GM12891 (cell line): ENCODE data around the gene AP2M1.

Experiments
- DNase-seq: peaks from one replicate; pipeline ENCODE4 v3.0.0; 2011; ENCODE audit warnings: low spot score; ENCODE audit not compliant: insufficient read length
- FAIRE-seq: peaks from 2 replicates; lab custom pipeline; 2011; peaks lifted over from hg19 to GRCh38; lab: Jason Lieb, UNC
- PAX5 ChIP-seq: IDR thresholded peaks from 2 replicates; pipeline ENCODE4 v1.6.1; 2011; ENCODE audit warnings: low read length, moderate library complexity, mild to moderate bottlenecking; ENCODE audit not compliant: insufficient read depth, severe bottlenecking
- POLR2A ChIP-seq: IDR thresholded peaks from 2 replicates; pipeline ENCODE4 v1.6.1; 2011; ENCODE audit warnings: low read depth, low read length, control low read depth
- POLR2AphosphoS5 ChIP-seq: IDR thresholded peaks from 2 replicates; pipeline ENCODE4 v1.6.1; 2011; ENCODE audit warnings: low read depth, low read length, control low read depth
- POU2F2 ChIP-seq: IDR thresholded peaks from 2 replicates; pipeline ENCODE4 v1.6.1; 2011; ENCODE audit warnings: low read depth, mild to moderate bottlenecking, control low read depth, low read length, moderate library complexity
- SPI1 ChIP-seq: IDR thresholded peaks from 2 replicates; pipeline ENCODE4 v1.6.1; 2011; ENCODE audit warnings: low read depth, low read length, control low read depth
- TAF1 ChIP-seq: IDR thresholded peaks from 2 replicates; pipeline ENCODE4 v1.6.1; 2011; ENCODE audit warnings: low read depth, low read length, control low read depth

AP2M1 gene

GRCh38 chr3:184186184-184186901, 11.7 kb downstream of the AP2M1 start, which contains the start of gene ABCF3:
Gene ABCF3 (plus strand): TSS chr3:184186199. CDS start chr3:184186208, 9 bp downstream.
- FAIRE-seq (no peak), DNase-seq (no peak)
- TF ChIP-seq POLR2A = peak; percentile 76; the same call in 1 of the 2 replicates
- TF ChIP-seq POU2F2 = no peak
- peak; percentile 65; the same call in 1 of the 2 replicates for TF ChIP-seq POLR2AphosphoS5
- no peak for TF ChIP-seq PAX5
- no peak for TF ChIP-seq SPI1
- peak; percentile 91 for TF ChIP-seq TAF1

- DNase-seq = no peak
- no peak for TF ChIP-seq POLR2A
- TF ChIP-seq TAF1 = no peak
- TF ChIP-seq POLR2AphosphoS5 = no peak
- no peak for TF ChIP-seq PAX5
- no peak for TF ChIP-seq POU2F2
- TF ChIP-seq SPI1 = no peak
- no peak for FAIRE-seq
These were observed 12.2 kb downstream of the AP2M1 start for GRCh38 chr3:184186902-184187207.

GRCh38 chr3:184188080-184188479, 13.4 kb downstream of the AP2M1 start:
- DNase-seq (no peak), FAIRE-seq (no peak)
- no peak for TF ChIP-seq PAX5
- no peak for TF ChIP-seq POLR2AphosphoS5
- no peak for TF ChIP-seq POU2F2
- TF ChIP-seq SPI1 = no peak
- no peak for TF ChIP-seq TAF1
- TF ChIP-seq POLR2A = no peak

GRCh38 chr3:184189421-184189820, 14.8 kb downstream of the AP2M1 start:
- FAIRE-seq (no peak), DNase-seq (no peak)
- no peak for TF ChIP-seq SPI1
- no peak for TF ChIP-seq POLR2A
- TF ChIP-seq PAX5 = no peak
- no peak for TF ChIP-seq POU2F2
- TF ChIP-seq POLR2AphosphoS5 = no peak

GRCh38 chr3:184192889-184193288, 18.2 kb downstream of the AP2M1 start:
- TF ChIP-seq SPI1 = no peak
- TF ChIP-seq POU2F2 = no peak
- no peak for TF ChIP-seq PAX5
- TF ChIP-seq POLR2A = no peak
- no peak for TF ChIP-seq POLR2AphosphoS5
- TF ChIP-seq TAF1 = no peak
- no peak for FAIRE-seq
- no peak for DNase-seq

GRCh38 chr3:184193991-184194539, 19.4 kb downstream of the AP2M1 start:
- TF ChIP-seq SPI1 (no peak), PAX5 (no peak), POLR2AphosphoS5 (no peak), POLR2A (no peak), POU2F2 (no peak), TAF1 (no peak)
- FAIRE-seq = no peak
- DNase-seq = no peak

- TF ChIP-seq POU2F2 = no peak
- no peak for TF ChIP-seq POLR2A
- TF ChIP-seq SPI1 = no peak
- TF ChIP-seq POLR2AphosphoS5 = no peak
- no peak for TF ChIP-seq TAF1
- TF ChIP-seq PAX5 = no peak
- FAIRE-seq = no peak
- no peak for DNase-seq
These were observed 21.9 kb downstream of the AP2M1 start for GRCh38 chr3:184196536-184196935.

- TF ChIP-seq SPI1 (no peak), POLR2A (no peak), POU2F2 (no peak), TAF1 (no peak), PAX5 (no peak), POLR2AphosphoS5 (no peak)
- FAIRE-seq (no peak), DNase-seq (no peak)
These were observed 23.9 kb downstream of the AP2M1 start for GRCh38 chr3:184198509-184198908.

- DNase-seq (no peak), FAIRE-seq (no peak)
- TF ChIP-seq POLR2A = no peak
- TF ChIP-seq SPI1 = no peak
- TF ChIP-seq POU2F2 = no peak
- TF ChIP-seq TAF1 = no peak
- no peak for TF ChIP-seq POLR2AphosphoS5
- no peak for TF ChIP-seq PAX5
These were observed 26.2 kb downstream of the AP2M1 start for GRCh38 chr3:184200825-184201224.

- FAIRE-seq (no peak), DNase-seq (no peak)
- TF ChIP-seq POU2F2 (no peak), SPI1 (no peak), PAX5 (no peak), POLR2AphosphoS5 (no peak), TAF1 (no peak), POLR2A (no peak)
These were observed 28.9 kb downstream of the AP2M1 start for GRCh38 chr3:184203526-184203925.
